GM19035 (cell line): ENCODE results near the gene TSEN2.
"Not testable (repeated sequence)": the region's sequence is repeated elsewhere in the genome, so short reads cannot be mapped to it uniquely, and the experiment has no call there.

ENCODE experiments used
- ATAC-seq: cut with Tn5 transposase; IDR thresholded peaks from one replicate; pipeline ENCODE4 v1.9.1; 2021; ENCODE audit not compliant: unreplicated experiment

The TSEN2 gene

GRCh38 chr3:12501360-12502020, 17.2 kb downstream of the TSEN2 start:
- ATAC-seq = no peak

GRCh38 chr3:12503126-12503957, 19.1 kb downstream of the TSEN2 start:
- no peak for ATAC-seq

GRCh38 chr3:12506201-12506709, 22.0 kb downstream of the TSEN2 start:
- no peak for ATAC-seq

- ATAC-seq = no peak
Observed at GRCh38 chr3:12507591-12508281, 23.5 kb downstream of the TSEN2 start.

GRCh38 chr3:12508291-12508700, 24.0 kb downstream of the TSEN2 start:
- ATAC-seq = no peak

- no peak for ATAC-seq
Observed at GRCh38 chr3:12509466-12509865, 25.2 kb downstream of the TSEN2 start.

GRCh38 chr3:12512534-12513118, 28.3 kb downstream of the TSEN2 start:
- no peak for ATAC-seq

- ATAC-seq = no peak
Observed at GRCh38 chr3:12513694-12514446, 29.6 kb downstream of the TSEN2 start.

- ATAC-seq = no peak
Observed at GRCh38 chr3:12515631-12516030, 31.4 kb downstream of the TSEN2 start.

GRCh38 chr3:12516873-12517272, 32.6 kb downstream of the TSEN2 start:
- ATAC-seq = no peak

- ATAC-seq = no peak
Observed at GRCh38 chr3:12518261-12519028, 34.2 kb downstream of the TSEN2 start.

GRCh38 chr3:12521010-12521409, 36.7 kb downstream of the TSEN2 start:
- no peak for ATAC-seq

- no peak for ATAC-seq
Observed at GRCh38 chr3:12522721-12523120, 38.4 kb downstream of the TSEN2 start.

GRCh38 chr3:12527757-12528143, 43.5 kb downstream of the TSEN2 start:
- ATAC-seq = no peak

GRCh38 chr3:12532182-12532581, 47.9 kb downstream of the TSEN2 start:
- ATAC-seq = no peak

- ATAC-seq = no peak
Observed at GRCh38 chr3:12536423-12536822, 52.1 kb downstream of the TSEN2 start.

GRCh38 chr3:12541625-12542024, 57.3 kb downstream of the TSEN2 start:
- no peak for ATAC-seq

GRCh38 chr3:12543497-12543896, 59.2 kb downstream of the TSEN2 start:
- ATAC-seq = not testable (repeated sequence)

- no peak for ATAC-seq
Observed at GRCh38 chr3:12544652-12545472, 60.6 kb downstream of the TSEN2 start.
